HepG2 (cell line): ENCODE results near the gene SP3. TPM values are rescaled to one million over a fixed set of nuclear protein-coding genes. Genes with fewer than 3 reads are reported as not detected.

Source experiments
- CBX2 ChIP-seq, 2 experiments: fragments of 200-600 bp in 1 of 2; sonication (generic); formaldehyde crosslinking in 1 of 2; IDR thresholded peaks; 2 replicates each; pipeline versions ENCODE4 v1.7.0 to v1.8.1; 2018 to 2022; ENCODE audit warnings: low read depth in 2 of 2, low read length in 1 of 2, mild to moderate bottlenecking in 1 of 2, missing genetic modification reagents in 1 of 2
- CCDC6 ChIP-seq: sonication (generic); formaldehyde crosslinking; IDR thresholded peaks from 2 replicates; pipeline ENCODE4 v1.8.1; 2022; ENCODE audit warnings: mild to moderate bottlenecking, missing genetic modification reagents, moderate library complexity
- HNF4G ChIP-seq, 2 experiments: sonication (generic) in 1 of 2; formaldehyde crosslinking in 1 of 2; IDR thresholded peaks; 2 replicates each; pipeline versions ENCODE4 v1.4.0 to v1.6.1; 2011 to 2020; ENCODE audit warnings: borderline replicate concordance in 2 of 2, low read depth in 2 of 2, mild to moderate bottlenecking in 2 of 2, low read length in 1 of 2, missing genetic modification reagents in 1 of 2, moderate library complexity in 1 of 2
- KLF12 ChIP-seq: sonication (generic); formaldehyde crosslinking; IDR thresholded peaks from 2 replicates; pipeline ENCODE4 v1.4.0; 2020; ENCODE audit warnings: missing genetic modification reagents, borderline replicate concordance
- NCOR1 ChIP-seq: fragments of 200-600 bp; sonication (generic); IDR thresholded peaks from 2 replicates; pipeline ENCODE4 v1.7.0; 2017; ENCODE audit warnings: antibody characterized with exemption, low read length, borderline replicate concordance
- NFATC3 ChIP-seq: sonication (generic); formaldehyde crosslinking; IDR thresholded peaks from 2 replicates; pipeline ENCODE4 v1.5.1; 2020; ENCODE audit warnings: mild to moderate bottlenecking, missing genetic modification reagents
- SAP130 ChIP-seq: IDR thresholded peaks from 2 replicates; pipeline ENCODE4 v1.6.1; 2016; ENCODE audit warnings: low read depth
- SIX4 ChIP-seq: sonication (generic); formaldehyde crosslinking; IDR thresholded peaks from 2 replicates; pipeline ENCODE4 v1.4.0; 2020; ENCODE audit warnings: missing genetic modification reagents
- SMAD3 ChIP-seq: sonication (generic); formaldehyde crosslinking; IDR thresholded peaks from 2 replicates; pipeline ENCODE4 v1.4.0; 2020; ENCODE audit warnings: missing genetic modification reagents
- ZNF343 ChIP-seq: sonication (generic); formaldehyde crosslinking; IDR thresholded peaks from 2 replicates; pipeline ENCODE4 v1.4.0; 2020; ENCODE audit warnings: mild to moderate bottlenecking, missing genetic modification reagents
- ZNF569 ChIP-seq: sonication (generic); formaldehyde crosslinking; IDR thresholded peaks from 2 replicates; pipeline ENCODE4 v1.5.0; 2020; ENCODE audit warnings: mild to moderate bottlenecking, missing genetic modification reagents, moderate library complexity, borderline replicate concordance
- ZNF766 ChIP-seq: sonication (generic); formaldehyde crosslinking; IDR thresholded peaks from 2 replicates; pipeline ENCODE4 v1.5.0; 2020; ENCODE audit warnings: missing genetic modification reagents, borderline replicate concordance
- ZSCAN25 ChIP-seq: sonication (generic); formaldehyde crosslinking; IDR thresholded peaks from 2 replicates; pipeline ENCODE4 v1.8.0; 2022; ENCODE audit warnings: mild to moderate bottlenecking, missing genetic modification reagents
- polyA plus RNA-seq, 8 experiments: library from polyadenylated mRNA; depleted of rRNA in 3 of 8; stranded (reverse) in 7 of 8; unstranded in 1 of 8; fragments of >200 nt; fragmentation: Illumina TruSeq in 4 of 8; extraction: Trizol in 4 of 8; gene quantifications; 2 replicates each; pipeline versions ENCODE4 v1.2.1 to v1.2.3, GENCODE V29; 2011 to 2016; ENCODE audit warnings: low read depth in 4 of 8, missing spikeins in 1 of 8, mixed read lengths in 1 of 8; ENCODE audit not compliant: insufficient read depth in 1 of 8
- total RNA-seq, 5 experiments: library from RNA; depleted of rRNA; stranded (reverse); fragments of >200 nt; fragmentation: Illumina TruSeq; extraction: Trizol; gene quantifications; 2 replicates each; pipeline ENCODE4 v1.2.3, GENCODE V29; 2016; ENCODE audit warnings: low read depth in 1 of 5
- TF ChIP-seq, protein P1 (sequence below): IDR thresholded peaks from 2 replicates; pipeline ENCODE4 v1.6.1; 2012; ENCODE audit warnings: low read depth, low read length, improper control_type of control experiment
- TF ChIP-seq, protein P2 (sequence below): sonication (generic); formaldehyde crosslinking; IDR thresholded peaks from 2 replicates; pipeline ENCODE4 v1.4.0; 2020; ENCODE audit warnings: missing genetic modification reagents
- TF ChIP-seq, protein P3 (sequence below): sonication (generic); formaldehyde crosslinking; IDR thresholded peaks from 2 replicates; pipeline ENCODE4 v1.5.0; 2020; ENCODE audit warnings: missing genetic modification reagents
- TF ChIP-seq, protein P4 (sequence below): sonication (generic); formaldehyde crosslinking; IDR thresholded peaks from 2 replicates; pipeline ENCODE4 v1.9.0; 2021; ENCODE audit warnings: missing genetic modification reagents, borderline replicate concordance
- TF ChIP-seq, protein P5 (sequence below): sonication (generic); formaldehyde crosslinking; IDR thresholded peaks from 2 replicates; pipeline ENCODE4 v1.8.0; 2022; ENCODE audit warnings: mild to moderate bottlenecking, missing genetic modification reagents, borderline replicate concordance

The SP3 gene
- total and polyA plus RNA-seq, 2 of the 13 experiments (the other 11 are each of a cell fraction or from before 2014, with no cell fraction given) = 57.3 to 132 TPM

DNA sequence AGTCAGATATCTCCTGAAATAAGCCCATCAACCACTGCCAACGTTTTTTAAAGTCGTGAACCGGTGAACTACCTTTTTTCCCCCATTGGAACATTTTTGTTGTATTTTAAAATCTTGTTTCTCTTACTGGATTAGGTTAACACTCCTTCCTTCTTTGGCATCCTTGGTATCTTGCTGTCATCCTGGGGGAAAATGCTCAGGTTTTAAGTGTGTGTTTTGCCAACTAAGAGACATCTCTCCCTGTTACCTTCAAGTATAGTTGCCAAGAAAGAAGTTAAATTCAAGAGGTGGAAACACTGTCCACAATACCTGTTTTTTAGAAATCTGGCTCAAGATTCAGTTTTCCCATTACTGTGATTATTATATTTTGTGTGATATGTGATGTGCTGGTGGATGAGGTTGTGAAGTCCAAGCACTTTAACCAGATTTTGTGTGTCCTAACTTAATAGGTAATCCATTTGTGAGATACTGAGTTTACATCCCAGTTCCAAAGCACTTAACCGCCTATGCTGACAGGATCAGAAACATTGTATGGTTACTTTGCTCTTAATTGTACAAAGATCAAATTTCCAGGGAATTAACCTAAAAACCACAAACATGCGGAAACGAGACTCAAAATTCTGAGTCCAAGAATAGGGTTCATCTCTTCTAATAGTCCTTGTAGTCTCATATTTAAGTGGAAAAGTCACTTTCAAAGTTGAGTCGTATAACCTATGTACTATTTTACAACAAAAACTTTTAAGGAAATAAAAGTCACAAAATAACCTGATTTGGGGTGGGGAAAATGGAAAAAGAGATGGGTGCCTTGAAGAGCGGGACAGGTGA, 1.3 kb upstream of the SP3 start (continued):
- TF ChIP-seq, protein P1, sequence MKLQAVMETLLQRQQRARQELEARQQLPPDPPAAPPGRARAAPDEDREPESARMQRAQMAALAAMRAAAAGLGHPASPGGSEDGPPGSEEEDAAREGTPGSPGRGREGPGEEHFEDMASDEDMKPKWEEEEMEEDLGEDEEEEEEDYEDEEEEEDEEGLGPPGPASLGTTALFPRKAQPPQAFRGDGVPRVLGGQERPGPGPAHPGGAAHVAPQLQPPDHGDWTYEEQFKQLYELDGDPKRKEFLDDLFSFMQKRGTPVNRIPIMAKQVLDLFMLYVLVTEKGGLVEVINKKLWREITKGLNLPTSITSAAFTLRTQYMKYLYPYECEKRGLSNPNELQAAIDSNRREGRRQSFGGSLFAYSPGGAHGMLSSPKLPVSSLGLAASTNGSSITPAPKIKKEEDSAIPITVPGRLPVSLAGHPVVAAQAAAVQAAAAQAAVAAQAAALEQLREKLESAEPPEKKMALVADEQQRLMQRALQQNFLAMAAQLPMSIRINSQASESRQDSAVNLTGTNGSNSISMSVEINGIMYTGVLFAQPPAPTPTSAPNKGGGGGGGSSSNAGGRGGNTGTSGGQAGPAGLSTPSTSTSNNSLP = peak; percentile 88
- TF ChIP-seq, protein P2, sequence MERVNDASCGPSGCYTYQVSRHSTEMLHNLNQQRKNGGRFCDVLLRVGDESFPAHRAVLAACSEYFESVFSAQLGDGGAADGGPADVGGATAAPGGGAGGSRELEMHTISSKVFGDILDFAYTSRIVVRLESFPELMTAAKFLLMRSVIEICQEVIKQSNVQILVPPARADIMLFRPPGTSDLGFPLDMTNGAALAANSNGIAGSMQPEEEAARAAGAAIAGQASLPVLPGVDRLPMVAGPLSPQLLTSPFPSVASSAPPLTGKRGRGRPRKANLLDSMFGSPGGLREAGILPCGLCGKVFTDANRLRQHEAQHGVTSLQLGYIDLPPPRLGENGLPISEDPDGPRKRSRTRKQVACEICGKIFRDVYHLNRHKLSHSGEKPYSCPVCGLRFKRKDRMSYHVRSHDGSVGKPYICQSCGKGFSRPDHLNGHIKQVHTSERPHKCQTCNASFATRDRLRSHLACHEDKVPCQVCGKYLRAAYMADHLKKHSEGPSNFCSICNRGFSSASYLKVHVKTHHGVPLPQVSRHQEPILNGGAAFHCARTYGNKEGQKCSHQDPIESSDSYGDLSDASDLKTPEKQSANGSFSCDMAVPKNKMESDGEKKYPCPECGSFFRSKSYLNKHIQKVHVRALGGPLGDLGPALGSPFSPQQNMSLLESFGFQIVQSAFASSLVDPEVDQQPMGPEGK = 0 out of 2 replicates have a peak, but pooled peaks have one; percentile 25
- TF ChIP-seq ZNF766 (CRISPR knock-in tag) (no peak), ZSCAN25 (CRISPR knock-in tag) (peak; percentile 78), CBX2 (IDR thresholded peaks at IDR 0.05; ENCODE audit: low read depth, low read length) (no peak), CBX2 (CRISPR knock-in tag; IDR thresholded peaks at IDR 0.05; ENCODE audit: low read depth) (no peak), SMAD3 (CRISPR knock-in tag) (no peak), HNF4G (IDR thresholded peaks at IDR 0.05; ENCODE audit: borderline replicate concordance, low read depth, low read length) (peak; percentile 65; the same call in 1 of the 2 replicates), HNF4G (CRISPR knock-in tag; IDR thresholded peaks at IDR 0.05; ENCODE audit: borderline replicate concordance, low read depth) (no peak), ZNF343 (CRISPR knock-in tag) (peak; percentile 47; the same call in 1 of the 2 replicates), KLF12 (CRISPR knock-in tag) (no peak), CCDC6 (CRISPR knock-in tag) (no peak), SAP130 (CRISPR knock-in tag) (peak; percentile 84), SIX4 (CRISPR knock-in tag) (peak; percentile 79), NCOR1 (peak; percentile 78; the same call in 1 of the 2 replicates), NFATC3 (CRISPR knock-in tag) (no peak), ZNF569 (CRISPR knock-in tag) (no peak)
- TF ChIP-seq, protein P3, sequence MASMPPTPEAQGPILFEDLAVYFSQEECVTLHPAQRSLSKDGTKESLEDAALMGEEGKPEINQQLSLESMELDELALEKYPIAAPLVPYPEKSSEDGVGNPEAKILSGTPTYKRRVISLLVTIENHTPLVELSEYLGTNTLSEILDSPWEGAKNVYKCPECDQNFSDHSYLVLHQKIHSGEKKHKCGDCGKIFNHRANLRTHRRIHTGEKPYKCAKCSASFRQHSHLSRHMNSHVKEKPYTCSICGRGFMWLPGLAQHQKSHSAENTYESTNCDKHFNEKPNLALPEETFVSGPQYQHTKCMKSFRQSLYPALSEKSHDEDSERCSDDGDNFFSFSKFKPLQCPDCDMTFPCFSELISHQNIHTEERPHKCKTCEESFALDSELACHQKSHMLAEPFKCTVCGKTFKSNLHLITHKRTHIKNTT (CRISPR knock-in tag) = no peak
- TF ChIP-seq, protein P4, sequence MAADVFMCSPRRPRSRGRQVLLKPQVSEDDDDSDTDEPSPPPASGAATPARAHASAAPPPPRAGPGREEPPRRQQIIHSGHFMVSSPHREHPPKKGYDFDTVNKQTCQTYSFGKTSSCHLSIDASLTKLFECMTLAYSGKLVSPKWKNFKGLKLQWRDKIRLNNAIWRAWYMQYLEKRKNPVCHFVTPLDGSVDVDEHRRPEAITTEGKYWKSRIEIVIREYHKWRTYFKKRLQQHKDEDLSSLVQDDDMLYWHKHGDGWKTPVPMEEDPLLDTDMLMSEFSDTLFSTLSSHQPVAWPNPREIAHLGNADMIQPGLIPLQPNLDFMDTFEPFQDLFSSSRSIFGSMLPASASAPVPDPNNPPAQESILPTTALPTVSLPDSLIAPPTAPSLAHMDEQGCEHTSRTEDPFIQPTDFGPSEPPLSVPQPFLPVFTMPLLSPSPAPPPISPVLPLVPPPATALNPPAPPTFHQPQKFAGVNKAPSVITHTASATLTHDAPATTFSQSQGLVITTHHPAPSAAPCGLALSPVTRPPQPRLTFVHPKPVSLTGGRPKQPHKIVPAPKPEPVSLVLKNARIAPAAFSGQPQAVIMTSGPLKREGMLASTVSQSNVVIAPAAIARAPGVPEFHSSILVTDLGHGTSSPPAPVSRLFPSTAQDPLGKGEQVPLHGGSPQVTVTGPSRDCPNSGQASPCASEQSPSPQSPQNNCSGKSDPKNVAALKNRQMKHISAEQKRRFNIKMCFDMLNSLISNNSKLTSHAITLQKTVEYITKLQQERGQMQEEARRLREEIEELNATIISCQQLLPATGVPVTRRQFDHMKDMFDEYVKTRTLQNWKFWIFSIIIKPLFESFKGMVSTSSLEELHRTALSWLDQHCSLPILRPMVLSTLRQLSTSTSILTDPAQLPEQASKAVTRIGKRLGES = 0 out of 2 replicates have a peak, but pooled peaks have one; percentile 19
- TF ChIP-seq, protein P5, sequence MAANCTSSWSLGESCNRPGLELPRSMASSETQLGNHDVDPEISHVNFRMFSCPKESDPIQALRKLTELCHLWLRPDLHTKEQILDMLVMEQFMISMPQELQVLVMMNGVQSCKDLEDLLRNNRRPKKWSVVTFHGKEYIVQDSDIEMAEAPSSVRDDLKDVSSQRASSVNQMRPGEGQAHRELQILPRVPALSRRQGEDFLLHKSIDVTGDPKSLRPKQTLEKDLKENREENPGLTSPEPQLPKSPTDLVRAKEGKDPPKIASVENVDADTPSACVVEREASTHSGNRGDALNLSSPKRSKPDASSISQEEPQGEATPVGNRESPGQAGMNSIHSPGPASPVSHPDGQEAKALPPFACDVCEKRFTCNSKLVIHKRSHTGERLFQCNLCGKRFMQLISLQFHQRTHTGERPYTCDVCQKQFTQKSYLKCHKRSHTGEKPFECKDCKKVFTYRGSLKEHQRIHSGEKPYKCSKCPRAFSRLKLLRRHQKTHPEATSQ (CRISPR knock-in tag) = no peak
